Occipital lobe (tissue), 2 donors: ENCODE data around the gene SMARCD2. TPM values are rescaled to one million over a fixed set of nuclear protein-coding genes. Genes with fewer than 3 reads are reported as not detected.
A peak's percentile ranks its signal among the peaks of the same experiment; 100 is the strongest.

Experiments
- DNase-seq: peaks from one replicate; lab custom pipeline; 2025; lab: John Stamatoyannopoulos, UW
- total RNA-seq: library from RNA; depleted of rRNA; stranded (reverse); fragments of >200 nt; gene quantifications from one replicate; pipeline ENCODE4 v1.2.3, GENCODE V29; 2014

Gene SMARCD2
- total RNA-seq, 1 donor from 2014 or later, result 13.1 TPM

DNA sequence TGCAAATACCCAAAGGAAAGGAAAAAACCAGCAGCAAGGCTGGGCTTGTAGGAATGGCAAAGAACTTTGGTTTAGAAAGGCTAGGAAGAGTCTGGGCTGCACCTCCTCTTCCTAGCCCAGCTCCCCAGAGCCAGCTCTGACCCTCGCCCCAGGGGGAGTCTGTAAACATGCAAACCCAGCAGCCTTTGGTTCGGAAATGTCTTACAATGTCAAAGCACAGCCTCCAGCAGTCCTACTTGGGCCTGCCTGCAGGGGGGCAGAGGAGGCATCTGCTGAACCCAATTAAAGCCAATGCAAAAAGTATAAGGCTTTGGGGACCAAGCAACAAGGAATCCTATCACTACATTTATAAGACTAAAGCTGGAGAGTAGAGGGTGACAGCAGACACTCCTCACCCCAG, 10.0 kb downstream of the SMARCD2 start:
- DNase-seq, result no peak

DNA sequence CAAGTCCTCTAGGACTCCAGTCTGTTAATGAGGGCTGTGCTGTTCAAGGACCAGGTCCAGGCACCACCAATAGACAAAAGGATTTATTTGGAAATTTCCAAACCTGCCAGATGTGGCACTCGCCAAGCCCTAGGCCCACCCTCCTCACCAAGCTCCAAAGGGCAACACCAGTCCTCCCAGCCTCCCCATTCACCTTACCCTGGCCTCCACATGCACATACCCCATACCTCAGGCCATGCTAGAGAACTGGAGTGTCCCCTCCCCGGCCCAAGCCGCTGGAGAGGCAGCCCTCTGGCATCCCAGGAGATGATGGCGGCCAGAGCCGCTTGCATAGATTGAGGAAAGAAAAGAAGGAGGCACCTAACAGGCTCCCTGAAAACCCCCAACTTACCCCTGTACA, 10.5 kb downstream of the SMARCD2 start:
- no peak for DNase-seq

DNA sequence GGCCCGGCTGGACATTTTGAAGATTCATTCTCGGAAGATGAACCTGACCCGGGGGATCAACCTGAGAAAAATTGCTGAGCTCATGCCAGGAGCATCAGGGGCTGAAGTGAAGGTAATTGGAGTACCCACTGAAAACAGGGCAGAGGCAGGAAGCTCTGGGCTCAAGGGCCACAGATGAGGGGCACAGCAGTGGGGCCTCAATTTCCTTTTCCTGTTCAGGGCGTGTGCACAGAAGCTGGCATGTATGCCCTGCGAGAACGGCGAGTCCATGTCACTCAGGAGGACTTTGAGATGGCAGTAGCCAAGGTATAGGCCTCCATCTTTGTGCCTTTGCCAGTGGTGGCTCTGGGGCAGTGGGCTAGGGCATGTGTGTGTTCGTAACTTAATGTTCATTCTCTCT, 11.0 kb downstream of the SMARCD2 start:
- no peak for DNase-seq

DNA sequence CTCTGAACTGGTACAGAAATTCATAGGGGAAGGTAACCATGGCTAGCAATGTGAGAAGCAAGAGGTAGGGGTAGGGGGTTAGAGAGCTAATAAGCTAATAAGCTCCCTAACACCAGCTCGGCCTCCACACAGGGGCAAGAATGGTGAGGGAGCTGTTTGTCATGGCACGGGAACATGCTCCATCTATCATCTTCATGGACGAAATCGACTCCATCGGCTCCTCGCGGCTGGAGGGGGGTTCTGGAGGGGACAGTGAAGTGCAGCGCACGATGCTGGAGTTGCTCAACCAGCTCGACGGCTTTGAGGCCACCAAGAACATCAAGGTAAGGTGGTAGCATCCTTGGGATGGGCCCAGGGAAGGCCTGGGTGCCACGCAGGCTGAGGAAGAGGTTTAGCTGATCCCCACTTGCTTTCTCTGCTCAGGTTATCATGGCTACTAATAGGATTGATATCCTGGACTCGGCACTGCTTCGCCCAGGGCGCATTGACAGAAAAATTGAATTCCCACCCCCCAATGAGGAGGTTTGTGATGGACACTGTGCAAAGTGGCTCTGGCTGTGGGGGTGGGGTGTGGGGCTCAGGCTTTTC, 11.5 kb downstream of the SMARCD2 start:
- DNase-seq, result no peak

DNA sequence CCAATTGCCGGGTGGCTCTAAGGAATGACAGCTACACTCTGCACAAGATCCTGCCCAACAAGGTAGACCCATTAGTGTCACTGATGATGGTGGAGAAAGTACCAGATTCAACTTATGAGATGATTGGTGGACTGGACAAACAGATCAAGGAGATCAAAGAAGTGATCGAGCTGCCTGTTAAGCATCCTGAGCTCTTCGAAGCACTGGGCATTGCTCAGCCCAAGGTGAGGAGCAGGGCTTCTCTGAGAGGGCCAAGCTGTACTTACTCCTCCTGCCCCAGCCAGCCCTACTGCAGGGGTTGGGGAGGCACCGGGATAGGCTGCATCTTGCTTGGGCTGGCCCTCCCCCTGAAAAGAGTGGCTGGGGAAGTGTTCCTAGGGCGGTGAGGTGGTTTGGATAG, 12.2 kb downstream of the SMARCD2 start:
- DNase-seq, result no peak

DNA sequence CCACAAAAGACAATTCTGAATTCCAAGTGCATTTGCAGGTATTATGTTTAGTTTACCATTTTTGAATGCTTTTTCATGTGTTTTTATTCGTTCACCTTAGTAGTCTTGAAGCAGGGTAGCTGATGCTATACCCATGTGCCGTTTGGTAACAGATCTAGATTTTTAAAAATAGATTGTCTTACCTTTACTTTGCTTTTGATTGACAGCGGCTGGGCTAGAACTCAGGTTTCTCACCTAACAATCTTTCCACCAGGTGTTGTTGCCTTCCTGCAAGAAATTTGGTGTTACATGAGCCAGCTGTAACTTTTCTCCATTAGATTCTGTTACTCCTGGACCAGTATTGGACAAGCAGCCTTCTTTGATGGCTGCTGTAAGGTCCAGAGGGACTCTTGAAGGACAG, 13.5 kb downstream of the SMARCD2 start:
- no peak for DNase-seq

DNA sequence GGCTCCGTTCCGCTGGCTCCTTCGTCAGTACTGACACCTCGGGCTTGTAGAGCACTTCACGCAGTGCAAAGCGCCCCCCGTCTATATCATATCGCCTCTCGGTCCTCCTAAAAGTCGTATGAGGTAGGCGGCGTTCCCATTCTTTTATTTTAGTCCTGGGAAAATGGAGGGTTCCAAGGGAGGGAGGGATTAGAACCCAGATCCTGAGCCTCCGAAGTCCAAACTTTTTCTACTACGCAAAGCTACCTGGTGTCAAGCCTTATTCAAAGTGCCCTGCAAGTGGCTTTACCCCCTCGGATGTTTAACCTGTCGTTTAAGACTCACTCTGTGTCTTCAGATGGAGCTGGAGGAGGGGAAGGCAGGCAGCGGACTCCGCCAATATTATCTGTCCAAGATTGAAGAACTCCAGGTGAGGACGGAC, 14.7 kb downstream of the SMARCD2 start:
- no peak for DNase-seq

DNA sequence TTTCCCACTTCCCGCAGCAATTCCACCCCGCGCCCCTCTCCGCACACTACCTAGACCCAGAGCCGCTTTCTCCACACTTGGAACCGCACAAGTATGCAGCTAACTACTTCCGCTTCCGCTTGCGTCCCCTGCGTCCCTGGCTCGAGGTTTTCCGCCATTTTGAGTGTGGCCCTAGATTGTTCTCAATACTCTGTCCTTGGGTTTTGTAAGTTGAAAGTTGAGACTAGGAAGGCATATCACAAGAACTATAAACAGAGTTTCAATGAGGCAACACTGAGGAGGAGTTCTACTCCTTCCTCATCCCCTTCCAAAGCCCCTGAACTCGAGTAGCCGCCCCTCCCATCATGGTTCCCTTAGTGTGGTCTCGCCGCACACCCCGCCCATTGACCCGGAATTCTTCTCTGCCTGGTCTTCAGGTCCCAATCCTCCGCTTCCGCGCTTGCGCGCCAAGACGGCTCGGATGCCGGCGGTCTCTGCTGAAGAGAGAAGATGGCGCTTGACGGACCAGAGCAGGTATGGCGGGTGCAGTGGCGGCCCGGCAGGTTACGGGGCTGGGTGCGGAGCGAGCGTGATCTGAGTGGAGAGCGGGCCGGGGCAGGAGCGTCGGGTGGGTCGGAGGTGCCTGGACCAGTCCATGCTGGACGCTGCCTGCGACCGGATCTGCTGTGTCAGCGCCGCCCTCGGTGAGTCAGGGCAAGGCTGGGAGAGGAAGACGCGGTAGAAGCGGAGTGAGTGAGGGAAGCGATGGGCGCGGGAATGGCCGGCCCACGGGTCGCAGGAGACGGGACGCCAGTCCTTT, 15.3 kb downstream of the SMARCD2 start, which contains the start of the genes FTSJ3 and PSMC5:
Gene FTSJ3, minus strand, starts transcription at position 662 of the 799 bp plus-strand sequence. CDS start 761 bp downstream, outside the sequence.
Gene PSMC5, plus strand, starts transcription at position 430 of the 799 bp plus-strand sequence. Its CDS starts 60 bp downstream, at position 490.
- DNase-seq, result peak; percentile 96

DNA sequence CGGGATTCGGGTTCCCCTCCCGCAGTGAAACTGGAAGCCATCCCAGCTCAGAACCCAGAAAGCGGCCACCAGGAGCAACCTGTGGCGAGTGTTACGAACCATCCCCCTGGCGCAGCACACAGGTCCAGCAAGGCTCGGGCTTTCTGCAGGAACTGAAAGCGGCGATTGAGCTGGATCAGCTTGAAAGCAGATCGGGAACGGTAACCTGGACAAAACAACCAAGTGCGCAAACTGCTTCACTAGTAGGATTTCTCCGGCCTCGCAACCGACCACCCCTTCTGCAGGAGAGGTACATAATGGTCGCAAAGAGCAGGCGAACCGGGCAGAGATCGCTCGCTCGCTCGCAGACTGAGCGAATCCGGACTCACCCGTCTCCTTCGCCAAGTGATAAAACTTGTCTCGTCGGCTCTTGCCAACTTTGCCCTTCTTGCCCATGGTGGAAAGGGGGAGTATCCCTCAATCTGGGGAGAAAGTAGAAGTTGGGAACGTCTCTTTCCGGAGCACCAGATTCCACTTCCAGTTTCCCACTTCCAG, 15.9 kb downstream of the SMARCD2 start:
- DNase-seq, result no peak

DNA sequence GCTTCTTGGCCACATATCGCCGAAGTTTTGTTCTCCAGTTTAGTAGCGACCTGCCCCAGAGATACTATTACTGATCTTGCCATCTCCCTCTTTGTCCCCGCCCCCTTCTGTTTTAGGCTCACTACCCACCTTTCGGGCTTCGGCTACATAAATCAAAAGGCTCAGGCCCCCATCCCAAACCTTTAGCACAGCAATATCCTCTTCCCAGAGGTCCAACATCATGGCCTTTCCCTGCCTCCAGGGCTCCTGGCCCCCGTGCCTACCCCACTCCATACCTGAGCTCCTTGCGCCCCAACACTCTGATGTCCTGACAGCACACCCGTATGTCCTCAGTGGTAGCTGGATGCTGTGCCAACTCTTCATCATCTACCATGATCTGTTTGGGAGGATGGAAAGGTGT, 18.1 kb downstream of the SMARCD2 start:
- no peak for DNase-seq

DNA sequence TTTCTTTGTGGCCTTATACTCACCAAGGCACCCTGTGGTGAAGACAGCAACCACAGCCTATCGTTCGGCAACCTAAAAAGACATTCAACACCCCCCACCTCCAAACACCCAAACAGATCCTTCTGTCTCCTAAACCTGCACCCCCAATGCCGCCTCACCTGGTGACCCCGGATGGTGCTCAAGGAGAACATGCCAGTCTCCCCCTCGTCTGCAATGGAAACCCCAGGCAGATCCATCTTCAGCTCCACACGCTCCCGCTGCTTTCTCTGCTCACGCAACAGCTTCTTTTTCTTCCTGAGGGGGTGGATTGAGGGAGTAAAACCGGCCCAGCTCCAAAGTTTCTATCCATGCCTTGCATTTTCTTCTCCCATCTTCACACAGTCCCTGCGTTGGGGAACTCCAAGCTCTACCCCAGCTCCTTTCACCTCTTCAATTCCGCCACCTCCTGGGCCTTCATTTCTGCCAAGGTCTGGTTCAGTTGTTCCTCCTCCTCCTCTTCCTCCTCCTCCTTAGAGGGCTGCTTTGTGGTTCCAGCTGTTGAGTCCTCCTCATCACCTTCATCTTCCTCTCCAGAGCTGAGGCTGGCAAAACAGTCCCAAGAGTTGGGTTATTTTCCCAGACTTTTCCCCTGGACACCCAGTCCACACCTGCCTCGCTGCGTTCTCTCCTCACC, 18.7 kb downstream of the SMARCD2 start:
- DNase-seq, result no peak

DNA sequence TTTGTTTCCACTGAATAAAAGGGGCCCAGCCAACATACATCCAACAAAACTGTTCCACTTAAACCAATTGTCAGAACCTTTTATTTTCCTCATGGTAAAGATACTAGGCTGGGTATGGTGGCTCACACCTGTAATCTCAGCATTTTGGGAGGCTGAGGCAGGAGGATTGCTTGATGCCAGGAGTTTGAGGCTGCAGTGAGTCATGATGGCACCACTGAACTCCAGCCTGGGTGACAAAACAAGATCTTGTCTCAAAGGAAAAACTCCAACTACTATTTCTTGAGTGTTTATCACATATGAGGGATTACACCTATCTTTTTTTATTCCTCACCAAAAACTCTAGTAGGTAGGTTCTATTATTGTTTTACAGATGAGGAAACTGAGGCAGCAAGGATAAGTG, 19.9 kb downstream of the SMARCD2 start:
- DNase-seq, result no peak

DNA sequence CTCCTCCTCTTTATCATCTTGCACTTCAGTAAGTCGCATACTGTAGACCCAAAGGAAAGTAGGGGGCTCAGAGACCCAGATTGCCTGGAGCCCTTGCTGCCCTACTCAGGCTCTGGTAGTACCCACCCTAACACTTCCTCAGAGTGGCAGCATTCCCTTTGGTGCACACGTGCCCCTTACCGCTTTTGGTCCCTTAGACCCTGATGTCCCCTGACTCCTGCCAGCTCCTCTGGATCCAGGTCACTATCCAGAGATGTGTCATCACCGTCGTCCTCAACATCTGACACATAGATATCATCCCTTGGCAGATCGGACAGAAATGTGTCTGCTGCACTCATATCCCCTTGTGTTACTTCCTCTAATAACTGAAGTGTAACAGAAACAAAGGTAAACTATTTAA, 20.7 kb downstream of the SMARCD2 start:
- DNase-seq, result no peak

DNA sequence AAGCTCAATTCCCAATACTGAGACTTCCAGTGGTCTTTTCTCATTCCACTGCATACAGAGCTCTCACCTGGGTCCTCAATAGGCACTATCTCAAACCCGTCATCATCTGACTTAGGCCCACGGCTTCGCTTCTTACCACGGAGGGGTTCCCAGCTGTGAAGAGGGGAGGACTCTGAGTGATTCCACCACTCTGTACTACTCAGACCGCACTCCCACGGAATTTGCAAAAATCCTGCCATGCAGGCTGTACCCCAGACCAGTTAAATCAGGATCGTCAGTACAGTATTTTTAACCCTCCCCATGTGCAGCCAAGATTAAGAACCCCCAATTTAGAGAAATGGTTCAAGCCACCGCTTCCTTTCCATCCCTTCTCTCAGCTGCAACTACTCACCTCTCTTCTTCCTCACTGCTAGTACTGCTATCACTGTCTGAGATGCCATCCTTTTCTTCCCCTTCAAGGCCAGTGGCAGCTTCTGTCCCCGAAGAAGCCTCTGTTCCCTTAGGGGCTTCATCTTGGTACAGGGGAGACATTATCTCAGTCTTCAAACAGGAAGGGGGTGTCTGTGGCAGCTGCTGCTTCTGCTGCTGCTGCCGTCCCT, 21.4 kb downstream of the SMARCD2 start:
- DNase-seq, result no peak

DNA sequence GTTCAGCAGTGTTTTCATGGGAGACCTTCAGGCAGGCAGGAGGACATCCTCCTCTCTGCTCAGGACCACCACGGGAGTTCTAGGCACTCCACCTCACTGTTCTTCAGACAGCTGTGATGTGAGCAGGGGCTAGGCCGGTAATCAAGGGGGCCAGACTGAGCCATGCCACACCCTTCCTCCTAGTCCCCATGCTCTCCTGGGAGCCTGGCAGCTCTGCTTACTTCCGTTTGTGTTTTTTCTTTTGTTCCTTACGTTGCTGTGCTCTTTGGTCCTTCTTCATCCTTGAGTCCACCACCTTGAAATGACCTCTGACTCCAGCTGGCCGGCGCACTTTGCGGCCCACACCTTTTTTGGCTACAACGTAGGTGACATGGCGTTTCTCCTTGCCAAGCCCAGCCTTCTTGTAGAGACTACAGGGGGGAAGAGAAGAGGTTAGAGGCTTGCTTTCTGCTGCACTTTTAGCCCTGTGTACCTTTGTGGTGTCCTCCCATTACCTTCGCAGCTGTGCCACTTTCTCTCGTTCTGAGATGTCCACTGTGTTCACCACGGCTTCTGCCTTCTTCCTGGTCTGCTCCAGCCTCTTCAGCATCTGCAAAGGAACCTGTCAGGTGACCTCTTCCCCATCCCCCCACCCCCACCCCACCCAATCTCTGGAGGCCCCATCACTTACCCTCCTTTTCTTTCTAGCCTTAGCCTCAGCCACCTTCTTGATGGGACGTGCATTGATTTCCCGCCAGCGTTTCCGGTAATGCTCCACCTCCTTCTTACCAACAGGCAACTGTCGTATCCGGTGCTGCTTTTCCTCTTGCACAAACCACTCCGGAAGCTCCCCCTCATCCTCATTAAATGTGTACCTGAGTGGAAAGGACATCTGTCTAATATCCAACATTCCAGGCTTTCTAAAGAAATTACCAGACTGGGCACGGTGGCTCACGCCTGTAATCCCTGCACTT, 22.6 kb downstream of the SMARCD2 start:
- DNase-seq, result no peak

DNA sequence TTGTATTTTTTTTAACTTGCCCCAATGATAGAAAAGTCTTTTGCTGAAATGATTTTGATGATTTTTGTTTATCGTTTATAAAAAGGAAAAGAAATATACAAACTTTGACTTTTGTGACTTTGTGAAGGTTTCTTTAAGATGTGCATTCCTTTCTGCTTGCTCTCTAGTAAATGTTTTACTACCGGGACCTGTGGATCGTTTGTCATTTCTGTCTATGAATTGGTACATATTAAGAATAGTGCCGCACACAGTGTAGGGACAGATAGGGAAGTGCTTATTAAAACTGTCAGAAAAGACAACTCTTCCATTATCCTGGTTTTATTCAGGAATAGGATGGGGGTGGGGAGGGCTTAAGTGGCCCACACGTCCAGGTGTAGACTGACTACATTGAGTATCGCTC, 23.4 kb downstream of the SMARCD2 start:
- no peak for DNase-seq

DNA sequence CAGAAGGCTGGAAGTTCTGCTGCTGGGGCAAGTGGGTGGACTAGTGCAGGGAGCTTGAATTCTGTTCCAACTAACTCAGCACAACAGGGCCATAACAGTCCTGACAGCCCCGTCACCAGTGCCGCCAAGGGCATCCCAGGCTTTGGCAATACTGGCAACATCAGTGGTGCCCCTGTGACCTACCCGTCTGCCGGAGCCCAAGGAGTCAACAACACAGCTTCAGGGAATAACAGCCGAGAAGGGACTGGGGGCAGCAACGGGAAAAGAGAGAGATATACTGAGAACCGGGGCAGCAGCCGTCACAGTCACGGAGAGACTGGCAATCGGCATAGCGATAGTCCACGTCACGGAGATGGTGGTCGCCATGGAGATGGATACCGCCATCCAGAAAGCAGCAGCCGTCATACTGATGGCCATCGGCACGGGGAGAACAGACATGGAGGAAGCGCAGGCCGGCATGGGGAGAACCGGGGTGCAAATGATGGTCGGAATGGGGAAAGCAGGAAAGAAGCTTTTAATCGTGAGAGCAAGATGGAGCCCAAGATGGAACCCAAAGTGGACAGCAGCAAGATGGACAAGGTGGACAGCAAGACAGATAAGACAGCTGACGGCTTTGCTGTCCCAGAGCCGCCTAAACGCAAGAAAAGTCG, 24.6 kb downstream of the SMARCD2 start:
- no peak for DNase-seq

DNA sequence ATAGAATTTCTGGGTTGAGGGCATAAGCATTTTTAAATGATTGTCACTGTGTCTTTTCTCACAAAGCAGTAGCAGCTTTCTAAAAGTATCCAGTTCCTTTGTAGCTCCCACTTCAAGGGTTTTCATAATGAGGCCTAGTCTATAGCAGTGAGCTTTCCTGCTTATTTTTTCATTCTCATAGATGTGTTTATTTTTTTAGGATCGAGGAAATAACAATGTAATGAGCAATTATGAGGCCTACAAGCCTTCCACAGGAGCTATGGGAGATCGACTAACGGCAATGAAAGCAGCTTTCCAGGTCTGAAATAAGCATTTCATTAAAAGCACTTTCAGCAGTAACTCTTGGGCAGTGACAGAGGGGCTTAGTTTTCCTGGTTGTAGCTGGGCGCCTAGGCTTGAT, 25.8 kb downstream of the SMARCD2 start:
- no peak for DNase-seq

DNA sequence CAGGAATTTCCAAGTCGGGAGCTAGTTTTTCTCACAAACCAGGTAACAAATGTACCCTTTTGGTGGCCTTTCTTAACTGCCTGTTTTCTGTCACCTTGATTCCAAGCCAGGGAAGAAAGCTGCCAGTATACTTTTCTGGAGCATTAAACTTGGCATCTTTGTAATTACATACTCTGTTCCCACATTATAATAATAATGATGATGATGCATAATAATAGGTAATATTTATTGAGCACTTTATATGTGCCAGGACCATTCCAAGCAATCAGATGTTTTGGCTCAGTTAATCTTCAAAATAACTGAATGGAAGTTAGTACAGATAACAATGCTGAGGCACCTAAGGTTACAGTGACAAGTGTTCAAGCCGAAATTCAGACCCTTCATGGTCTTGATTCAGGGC, 26.4 kb downstream of the SMARCD2 start:
- DNase-seq, result no peak

DNA sequence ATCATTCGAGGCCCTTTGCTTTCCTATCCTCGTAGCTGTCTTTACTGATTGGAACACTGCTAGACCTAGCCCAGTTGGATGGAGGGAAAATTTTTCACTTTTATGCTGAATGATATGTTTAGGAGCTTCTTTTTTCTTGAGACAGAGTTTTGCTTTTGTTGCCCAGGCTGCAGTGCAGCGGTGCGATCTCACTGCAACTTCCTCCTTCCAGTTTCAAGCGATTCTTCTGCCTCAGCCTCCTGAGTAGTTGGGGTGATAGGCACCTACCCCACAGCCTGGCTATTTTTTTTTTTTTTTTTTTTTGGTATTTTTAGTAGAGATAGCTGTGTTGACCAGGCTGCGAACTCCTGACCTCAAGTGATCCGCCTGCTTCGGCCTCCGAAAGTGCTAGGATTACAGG, 32.5 kb downstream of the SMARCD2 start:
- no peak for DNase-seq
